Lung (tissue), 12 donors: ENCODE measurements around the gene HSF5. TPM values are rescaled to one million over a fixed set of nuclear protein-coding genes. Genes with fewer than 3 reads are reported as not detected.

ENCODE experiments used
- ATAC-seq: fragments of 200-7000 bp; cut with Tn5 transposase; one replicate; pipeline ENCODE4 v1.9.1; 2020; ENCODE audit warnings: moderate number of reproducible peaks; ENCODE audit not compliant: insufficient read depth, low FRiP score
- DNase-seq, 3 donors: peaks; one replicate each; pipeline ENCODE4 v3.0.0-alpha.2; 2013 to 2017
- H3K27ac ChIP-seq, 2 donors: one replicate each; pipeline ENCODE4 v1.5.1; 2013; ENCODE audit warnings: mild to moderate bottlenecking in 2 of 2, moderate library complexity in 2 of 2, control low read depth in 1 of 2, inconsistent platforms in 1 of 2, low read depth in 1 of 2, low read length in 1 of 2
- H3K27me3 ChIP-seq, 3 donors: one replicate each; pipeline ENCODE4 v1.5.1; 2013; ENCODE audit warnings: low read length in 2 of 3; ENCODE audit not compliant: control insufficient read depth in 3 of 3, insufficient read depth in 3 of 3
- H3K36me3 ChIP-seq, 4 donors: one replicate each; pipeline ENCODE4 v1.5.1; 2013; ENCODE audit warnings: low read length in 4 of 4, mild to moderate bottlenecking in 1 of 4, moderate library complexity in 1 of 4; ENCODE audit not compliant: control insufficient read depth in 4 of 4, insufficient read depth in 4 of 4
- H3K4me1 ChIP-seq, 5 donors: one replicate each; pipeline ENCODE4 v1.5.1; 2013; ENCODE audit warnings: low read length in 5 of 5, mild to moderate bottlenecking in 2 of 5, moderate library complexity in 1 of 5; ENCODE audit not compliant: control insufficient read depth in 5 of 5, insufficient read depth in 5 of 5
- H3K4me3 ChIP-seq: one replicate; pipeline ENCODE4 v1.5.1; 2013; ENCODE audit warnings: mild to moderate bottlenecking, control low read depth, moderate library complexity
- H3K9ac ChIP-seq, 2 donors: one replicate each; pipeline ENCODE4 v1.5.1; 2013; ENCODE audit warnings: low read length in 2 of 2, control low read depth in 1 of 2; ENCODE audit not compliant: insufficient read depth in 1 of 2
- H3K9me3 ChIP-seq, 4 donors: one replicate each; pipeline ENCODE4 v1.5.1; 2013; ENCODE audit warnings: low read length in 3 of 4, mild to moderate bottlenecking in 1 of 4, moderate library complexity in 1 of 4; ENCODE audit not compliant: control insufficient read depth in 4 of 4, insufficient read depth in 3 of 4
- WGBS, 2 donors: extraction: QIAGEN DNeasy Blood & Tissue Kit; methylation state at CpG; one replicate each; pipeline ENCODE4 v1.1.7; 2013; 5-methylcytosine and 5-hydroxymethylcytosine counted together
- polyA plus RNA-seq, 2 donors: library from polyadenylated mRNA; stranded (reverse); fragments of 200-250 nt; gene quantifications; one replicate each; pipeline ENCODE4 v1.2.1, GENCODE V29; 2013
- total RNA-seq, 2 donors: library from RNA; depleted of rRNA in 1 of 2; stranded (reverse); fragments of >200 nt in 1 of 2; gene quantifications; one replicate each; pipeline ENCODE4 v1.2.1, GENCODE V29; 2014 to 2021
- TF ChIP-seq, protein P1 (sequence below): IDR thresholded peaks from 2 replicates; pipeline ENCODE4 v1.5.1; 2012; ENCODE audit warnings: mild to moderate bottlenecking; ENCODE audit errors: control extremely low read depth, extremely low read depth
- donor health status: control.
- donor health status: control.
- donor health status: Bipolar disorder and iron deficiency.
- donor health status: healthy.
- donor health status: DM: yes; HTN: yes; CAD: no.

HSF5 gene
- total and polyA plus RNA-seq, 4 donors = 0.02 to 0.17 (median 0.08) TPM

GRCh38 chr17:58402679-58403078, 85.5 kb downstream of the HSF5 start:
- no peak for ATAC-seq
- Histone ChIP-seq H3K4me1 (peaks cover 0 to 40% (median 0%) of the 10 kb centered on the region in 5 donors), H3K9me3 (no peaks in the 10 kb centered on the region), H3K36me3 (no peaks in the 10 kb centered on the region), H3K4me3 (no peak overlapping the region), H3K27me3 (no peaks in the 10 kb centered on the region), H3K27ac (no peak overlapping the region), H3K9ac (no peak overlapping the region)
- no peak for DNase-seq
- 78 to 81% methylated on average over 1 of the region's 1 CpG for WGBS, 2 donors
- TF ChIP-seq, protein P1, sequence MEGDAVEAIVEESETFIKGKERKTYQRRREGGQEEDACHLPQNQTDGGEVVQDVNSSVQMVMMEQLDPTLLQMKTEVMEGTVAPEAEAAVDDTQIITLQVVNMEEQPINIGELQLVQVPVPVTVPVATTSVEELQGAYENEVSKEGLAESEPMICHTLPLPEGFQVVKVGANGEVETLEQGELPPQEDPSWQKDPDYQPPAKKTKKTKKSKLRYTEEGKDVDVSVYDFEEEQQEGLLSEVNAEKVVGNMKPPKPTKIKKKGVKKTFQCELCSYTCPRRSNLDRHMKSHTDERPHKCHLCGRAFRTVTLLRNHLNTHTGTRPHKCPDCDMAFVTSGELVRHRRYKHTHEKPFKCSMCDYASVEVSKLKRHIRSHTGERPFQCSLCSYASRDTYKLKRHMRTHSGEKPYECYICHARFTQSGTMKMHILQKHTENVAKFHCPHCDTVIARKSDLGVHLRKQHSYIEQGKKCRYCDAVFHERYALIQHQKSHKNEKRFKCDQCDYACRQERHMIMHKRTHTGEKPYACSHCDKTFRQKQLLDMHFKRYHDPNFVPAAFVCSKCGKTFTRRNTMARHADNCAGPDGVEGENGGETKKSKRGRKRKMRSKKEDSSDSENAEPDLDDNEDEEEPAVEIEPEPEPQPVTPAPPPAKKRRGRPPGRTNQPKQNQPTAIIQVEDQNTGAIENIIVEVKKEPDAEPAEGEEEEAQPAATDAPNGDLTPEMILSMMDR = no peak

- no peaks in the 10 kb centered on the region for H3K36me3 ChIP-seq
- H3K4me3 ChIP-seq = no peak overlapping the region
- H3K27ac ChIP-seq = no peak overlapping the region
- H3K9me3 ChIP-seq = no peaks in the 10 kb centered on the region
- ATAC-seq (no peak), DNase-seq (no peak)
- H3K9ac ChIP-seq = peak overlapping the region in 1 of 2 donors; percentile 5
- H3K27me3 ChIP-seq = no peaks in the 10 kb centered on the region
- H3K4me1 ChIP-seq = peaks cover 0 to 40% (median 0%) of the 10 kb centered on the region in 5 donors
- TF ChIP-seq, protein P1 = no peak
Observed at GRCh38 chr17:58402047-58402446, 86.2 kb downstream of the HSF5 start.

DNA sequence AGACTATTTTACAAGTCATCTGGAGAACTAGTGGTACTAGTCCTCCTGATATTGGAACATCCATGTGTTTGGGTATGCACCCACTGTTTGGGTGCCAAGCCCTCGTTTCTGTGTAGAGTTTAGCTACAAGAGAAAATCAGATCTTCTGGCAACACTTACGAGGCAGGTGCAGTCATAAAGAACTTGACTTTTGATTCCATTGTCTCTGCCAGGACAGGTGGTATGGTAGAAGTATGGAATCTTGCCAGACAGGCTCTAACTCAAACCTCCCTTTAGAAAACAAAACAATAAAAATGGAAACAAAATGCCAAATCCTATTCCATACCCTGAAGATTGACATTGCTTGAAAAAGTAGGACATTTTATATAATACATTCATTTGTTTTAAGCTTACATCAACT, 86.9 kb downstream of the HSF5 start:
- WGBS, 2 donors = 57 to 72% methylated on average over 2 of the region's 2 CpGs
- Histone ChIP-seq H3K36me3 (no peaks in the 10 kb centered on the region), H3K4me1 (peaks cover 0 to 42% (median 0%) of the 10 kb centered on the region in 5 donors), H3K27ac (no peak overlapping the region), H3K27me3 (no peaks in the 10 kb centered on the region), H3K9ac (no peak overlapping the region), H3K4me3 (no peak overlapping the region), H3K9me3 (no peaks in the 10 kb centered on the region)
- TF ChIP-seq, protein P1 = no peak
- ATAC-seq (no peak), DNase-seq (no peak)

- Histone ChIP-seq H3K4me1 (peaks cover 0 to 43% (median 0%) of the 10 kb centered on the region in 5 donors), H3K4me3 (no peak overlapping the region), H3K9me3 (no peaks in the 10 kb centered on the region), H3K27me3 (no peaks in the 10 kb centered on the region), H3K27ac (no peak overlapping the region), H3K9ac (no peak overlapping the region), H3K36me3 (no peaks in the 10 kb centered on the region)
- TF ChIP-seq, protein P1 = no peak
- ATAC-seq (no peak), DNase-seq (no peak)
Observed at GRCh38 chr17:58400826-58401225, 87.4 kb downstream of the HSF5 start.
